T-helper 2 cell treated with Interferon-gamma antibody and Interleukin-4, amounts not matched to agents 100 ng/mL and 5 ng/mL, for 36 hours (primary cell): ENCODE results near the gene RPH3AL. TPM values are rescaled to one million over a fixed set of nuclear protein-coding genes. Genes with fewer than 3 reads are reported as not detected.

Experiments
- intact Hi-C: fragments of 100-400 bp; cut with micrococcal nuclease; formaldehyde crosslinking; loops from one replicate; pipeline ENCODE4 v1.15.1; 2023
- total RNA-seq: library from RNA; stranded (reverse); gene quantifications from 2 replicates; pipeline ENCODE4 v1.2.3, GENCODE V29; 2022

The RPH3AL gene
- total RNA-seq = 3.5 and 4.9 TPM in 2 replicates

DNA sequence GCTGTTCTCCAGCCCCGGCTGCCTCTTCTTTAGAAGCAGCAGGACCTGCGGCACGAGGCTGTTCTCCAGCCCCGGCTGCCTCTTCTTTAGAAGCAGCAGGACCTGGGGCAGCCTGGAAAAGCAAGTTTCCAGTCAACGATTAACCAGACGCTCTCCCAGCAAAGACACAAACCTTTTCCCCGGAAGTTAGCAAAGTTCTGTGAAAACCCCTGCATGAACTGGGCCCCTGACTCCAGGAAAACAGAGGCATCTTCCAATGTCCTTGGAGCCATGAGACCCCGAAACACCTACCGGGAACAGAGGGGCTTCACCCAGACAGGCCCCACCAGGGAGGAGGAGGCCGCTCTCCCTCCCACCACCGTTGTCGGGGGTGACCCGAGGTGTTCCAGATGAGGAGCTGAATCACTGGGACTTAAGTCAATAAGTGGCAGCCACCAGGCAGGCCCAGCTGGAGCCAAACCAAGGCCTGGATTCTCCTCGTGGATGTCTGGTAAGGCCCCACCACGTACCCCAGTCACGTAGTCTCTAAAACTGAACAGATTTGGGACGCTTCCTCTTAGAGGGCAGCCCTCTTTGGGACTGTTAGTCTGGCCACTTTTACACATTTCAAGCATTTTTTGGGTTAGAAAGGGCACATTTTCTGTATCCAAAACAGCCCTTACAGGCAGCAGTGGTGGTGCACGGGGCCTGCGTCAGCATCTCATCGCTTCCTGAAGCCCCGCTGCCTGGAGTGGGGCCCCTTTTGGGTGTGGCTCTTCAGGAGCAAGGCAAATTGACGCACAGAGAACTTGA is at the start of gene RPH3AL:
Gene RPH3AL, minus strand, starts transcription at position 387 of the 792 bp plus-strand sequence. CDS start 25,264 bp downstream, outside the sequence.
- intact Hi-C loops = no loop called here

DNA sequence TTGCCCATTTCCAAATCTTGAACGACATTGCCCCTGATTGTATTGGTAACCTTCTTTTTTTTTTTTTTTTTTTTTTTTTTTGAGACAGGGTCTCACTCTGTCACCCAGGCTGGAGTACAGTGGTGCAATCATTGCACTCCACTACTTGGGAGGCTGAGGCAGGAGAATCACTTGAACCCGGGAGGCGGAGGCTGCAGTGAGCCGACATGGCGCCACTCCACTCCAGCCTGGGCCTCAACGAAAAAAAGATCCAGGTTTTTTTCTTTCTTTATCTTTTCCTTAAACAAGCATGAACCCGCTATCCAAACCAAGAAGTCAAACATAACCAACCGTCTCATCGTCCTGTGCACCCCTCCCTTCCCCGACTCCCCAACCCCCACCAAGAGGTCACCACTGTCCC is 47.6 kb upstream of the RPH3AL start:
- intact Hi-C loops = no loop called here

GRCh38 chr17:396788-397187 is 44.2 kb upstream of the RPH3AL start:
- intact Hi-C loops = no loop called here

GRCh38 chr17:395974-396373 is 43.4 kb upstream of the RPH3AL start:
- intact Hi-C loops = no loop called here

DNA sequence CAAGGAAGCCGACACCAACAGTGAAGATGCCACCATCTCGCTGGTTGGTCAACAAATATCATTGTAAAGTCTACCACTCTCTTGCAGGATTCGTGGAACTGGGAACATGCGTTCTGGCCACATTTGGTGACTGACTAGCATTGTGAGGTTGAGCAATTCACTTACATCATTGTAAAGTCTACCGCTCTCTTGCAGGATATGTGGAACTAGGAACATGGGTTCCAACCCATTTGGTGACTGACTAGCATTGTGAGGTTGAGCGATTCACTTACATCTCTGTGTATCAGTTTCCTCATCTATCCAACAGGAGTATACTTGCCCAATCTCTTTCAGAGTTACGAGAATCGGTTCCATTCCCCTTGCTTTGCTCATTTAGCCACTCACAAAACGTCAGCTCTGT is 42.6 kb upstream of the RPH3AL start:
- intact Hi-C loops = no loop called here

DNA sequence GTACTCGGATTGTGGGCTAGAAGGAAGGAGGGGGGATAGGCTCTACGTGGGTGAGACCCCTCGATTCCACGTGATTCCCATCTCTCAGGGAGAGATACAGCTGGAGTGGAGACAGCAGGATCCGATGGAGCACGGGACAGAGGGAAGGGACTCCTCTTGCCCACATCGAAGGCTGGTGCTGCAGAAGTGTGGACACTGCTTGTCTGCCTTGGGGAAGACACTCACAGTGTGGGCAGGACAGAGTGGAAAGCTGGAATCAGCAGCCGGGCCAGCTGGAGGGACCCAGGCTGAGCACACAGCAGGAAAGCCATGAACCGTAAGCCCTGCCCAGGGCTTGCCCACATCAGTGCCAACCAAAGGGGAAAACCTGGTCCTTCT is 42.1 kb upstream of the RPH3AL start:
- intact Hi-C loops = no loop called here

GRCh38 chr17:393806-394717 is 41.5 kb upstream of the RPH3AL start:
- intact Hi-C loops = no loop called here

- intact Hi-C loops = no loop called here
Measured at GRCh38 chr17:391850-392249, 39.2 kb upstream of the RPH3AL start.

- intact Hi-C loops = no loop called here
Measured at GRCh38 chr17:390025-390424, 37.4 kb upstream of the RPH3AL start.

GRCh38 chr17:388087-388486 is 35.5 kb upstream of the RPH3AL start:
- intact Hi-C loops = loop anchor here (5.0 kb wide), 1 partner anchor 246 kb away; a partner anchor contains a TSS

- intact Hi-C loops = loop anchor here (5.0 kb wide), 1 partner anchor 244 kb away; a partner anchor contains a TSS
Measured at GRCh38 chr17:386141-386876, 33.7 kb upstream of the RPH3AL start.

- intact Hi-C loops = loop anchor here (5.0 kb wide), 1 partner anchor 243 kb away; a partner anchor contains a TSS
Measured at GRCh38 chr17:385836-386140, 33.2 kb upstream of the RPH3AL start.

GRCh38 chr17:385178-385835 is 32.7 kb upstream of the RPH3AL start:
- intact Hi-C loops = loop anchor here (5.0 kb wide), 1 partner anchor 243 kb away; a partner anchor contains a TSS

- intact Hi-C loops = loop anchor here (5.0 kb wide), 1 partner anchor 242 kb away; a partner anchor contains a TSS
Measured at GRCh38 chr17:384622-385177, 32.1 kb upstream of the RPH3AL start.

DNA sequence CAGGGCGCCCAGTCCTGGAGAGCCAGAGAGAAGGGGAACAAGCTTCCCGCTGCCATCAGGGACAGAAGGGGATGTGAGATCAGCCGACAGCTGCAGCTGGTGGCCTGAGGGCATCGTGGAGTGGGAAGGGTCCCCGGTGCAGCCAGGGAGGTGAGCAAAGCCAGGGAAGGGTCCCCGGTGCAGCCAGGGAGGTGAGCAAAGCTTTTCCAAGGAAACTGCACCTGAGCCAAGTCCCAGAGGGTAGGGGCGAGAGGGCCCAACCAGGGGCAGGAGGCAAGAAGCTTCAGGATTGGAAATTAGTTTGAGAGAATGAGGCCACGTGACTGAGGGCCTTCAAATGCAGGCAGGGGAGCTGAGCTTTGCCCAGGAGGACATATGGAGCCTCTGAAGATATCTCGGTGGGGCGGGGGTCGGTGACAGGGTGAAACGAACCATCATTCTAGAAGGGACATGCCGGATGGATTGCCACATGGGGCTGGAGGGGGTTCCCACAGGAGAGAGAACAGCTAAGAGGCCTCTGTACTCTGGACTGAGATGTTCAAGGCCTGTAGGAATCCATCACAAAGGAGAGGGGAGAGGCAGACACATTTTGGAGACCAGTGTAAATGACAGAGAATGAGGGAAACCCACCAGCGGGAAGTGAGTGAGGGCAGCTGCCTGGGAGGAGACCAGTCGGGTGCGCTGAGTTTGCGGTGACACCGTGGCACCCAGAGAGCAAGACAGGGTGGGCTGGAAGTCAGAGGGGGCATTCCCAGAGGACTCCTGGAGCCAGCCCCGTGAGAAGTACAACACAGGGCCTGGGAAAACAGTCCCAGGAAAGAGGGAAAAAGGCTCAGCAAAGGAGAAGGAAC is 31.4 kb upstream of the RPH3AL start:
- intact Hi-C loops = no loop called here

GRCh38 chr17:382644-383533 is 30.3 kb upstream of the RPH3AL start:
- intact Hi-C loops = no loop called here

- intact Hi-C loops = no loop called here
Measured at GRCh38 chr17:381941-382643, 29.5 kb upstream of the RPH3AL start.

GRCh38 chr17:381516-381915 is 28.9 kb upstream of the RPH3AL start:
- intact Hi-C loops = no loop called here
